Lower leg skin (tissue), 4 donors: ENCODE results near the gene DYNC2H1. TPM values are rescaled to one million over a fixed set of nuclear protein-coding genes. Genes with fewer than 3 reads are reported as not detected.

Experiments used
- DNase-seq, 2 donors: peaks; one replicate each; pipeline ENCODE4 v3.0.0-alpha.2; 2019; ENCODE audit warnings: low spot score in 2 of 2
- H3K4me3 ChIP-seq: fragments of 200-600 bp; sonication (generic); 2 replicates; pipeline ENCODE4 v1.5.1; 2017; ENCODE audit warnings: mild to moderate bottlenecking, low read depth; ENCODE audit not compliant: poor library complexity, severe bottlenecking
- CTCF ChIP-seq, 3 donors: fragments of 450-650 bp; IDR thresholded peaks; one replicate each; pipeline ENCODE4 v1.5.1; 2016; ENCODE audit warnings: antibody characterized with exemption in 3 of 3, mild to moderate bottlenecking in 3 of 3, moderate library complexity in 2 of 3
- POLR2A ChIP-seq, 2 donors: fragments of 450-650 bp; IDR thresholded peaks; one replicate each; pipeline ENCODE4 v1.6.1; 2016 to 2017; ENCODE audit warnings: antibody characterized with exemption in 2 of 2, mild to moderate bottlenecking in 1 of 2, moderate library complexity in 1 of 2
- WGBS, 2 donors: methylation state at CpG; one replicate each; pipeline ENCODE4 v1.1.5; 2018; 5-methylcytosine and 5-hydroxymethylcytosine counted together
- intact Hi-C: fragments of 100-400 bp; cut with DNase I; formaldehyde crosslinking; loops from one replicate; pipeline ENCODE4 v1.15.0; 2023; ENCODE audit warnings: low total_unique reads
- total RNA-seq, 4 donors: library from RNA; depleted of rRNA; stranded (reverse); fragments of >200 nt; gene quantifications; one replicate each; pipeline ENCODE4 v1.1.0, GENCODE V29; 2016

DYNC2H1 gene
- total RNA-seq, 4 donors from 2014 or later, result 8.9 to 25.8 (median 13.8) TPM

DNA sequence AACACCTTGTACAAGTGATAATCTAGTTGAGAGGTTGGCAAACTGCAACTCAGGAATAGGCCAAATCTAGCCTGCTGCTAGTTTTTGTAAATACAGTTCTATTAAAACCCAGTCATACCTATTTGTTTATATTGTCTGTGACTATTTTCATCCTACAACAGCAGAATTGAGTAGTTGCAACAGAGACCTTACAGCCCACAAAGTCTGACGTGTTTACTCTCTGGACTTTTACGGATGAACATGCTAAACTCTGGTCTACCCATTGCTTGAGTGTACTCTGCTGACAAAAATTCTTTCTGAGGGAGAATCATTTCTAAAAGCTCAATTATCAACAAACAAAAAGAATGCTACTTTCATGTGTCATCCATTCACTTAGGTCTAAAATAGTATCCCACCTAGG, 287.0 kb downstream of the DYNC2H1 start:
- 94 to 97% methylated on average over 2 of the region's 2 CpGs for WGBS, 2 donors
- DNase-seq, result no peak
- TF ChIP-seq CTCF (IDR thresholded peaks at IDR 0.05), result no peak
- no peak for TF ChIP-seq POLR2A (IDR thresholded peaks at IDR 0.05)
- H3K4me3 ChIP-seq, result no peak overlapping the region
- intact Hi-C loops, result no loop called here

GRCh38 chr11:103397369-103397768, 288.1 kb downstream of the DYNC2H1 start:
- 44 to 63% methylated on average over 2 of the region's 2 CpGs for WGBS, 2 donors
- DNase-seq, result no peak
- H3K4me3 ChIP-seq, result no peak overlapping the region
- TF ChIP-seq CTCF (IDR thresholded peaks at IDR 0.05), result no peak
- no peak for TF ChIP-seq POLR2A (IDR thresholded peaks at IDR 0.05)
- intact Hi-C loops, result no loop called here

DNA sequence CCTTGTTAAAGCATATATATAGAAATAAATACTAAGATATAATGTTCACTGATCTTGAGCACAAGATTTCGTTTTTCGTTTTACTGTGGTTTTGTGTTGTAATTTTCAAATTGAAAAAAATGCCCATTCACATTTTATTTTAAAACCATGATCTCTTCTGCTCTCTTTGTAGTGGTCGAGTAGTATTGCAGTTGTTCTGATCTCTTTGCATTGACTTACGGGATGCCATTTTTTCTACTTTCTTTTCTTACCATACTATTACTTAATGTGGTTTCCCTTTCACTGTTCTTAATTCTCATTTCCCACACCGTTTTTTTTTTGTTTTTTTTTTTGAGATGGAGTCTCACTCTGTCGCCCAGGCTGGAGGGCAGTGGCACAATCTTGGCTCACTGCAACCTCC, 289.6 kb downstream of the DYNC2H1 start:
- intact Hi-C loops, result no loop called here
- H3K4me3 ChIP-seq, result no peak overlapping the region
- DNase-seq, result no peak
- 83 to 85% methylated on average over 6 of the region's 6 CpGs for WGBS, 2 donors
- no peak for TF ChIP-seq CTCF (IDR thresholded peaks at IDR 0.05)
- no peak for TF ChIP-seq POLR2A (IDR thresholded peaks at IDR 0.05)

DNA sequence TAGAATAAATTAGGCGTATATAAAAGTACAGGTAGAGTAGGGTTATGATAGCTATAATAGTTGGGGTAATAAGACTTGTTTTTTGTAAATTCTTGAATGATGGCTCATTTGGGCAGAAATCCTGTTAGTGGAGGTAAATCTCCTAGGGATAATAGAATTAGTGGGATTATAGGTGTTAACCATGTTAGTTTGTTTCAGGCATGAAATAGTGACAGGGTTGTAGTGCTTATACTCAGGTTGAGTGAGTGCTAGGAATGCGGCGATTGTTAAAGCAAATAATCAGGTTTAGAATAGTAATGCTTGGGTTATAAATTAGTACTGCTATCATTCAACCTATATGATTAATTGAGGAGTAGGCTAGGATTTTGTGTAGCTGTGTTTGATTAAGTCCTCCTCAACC, 297.1 kb downstream of the DYNC2H1 start:
- no peak overlapping the region for H3K4me3 ChIP-seq
- TF ChIP-seq POLR2A (IDR thresholded peaks at IDR 0.05) (no peak), CTCF (IDR thresholded peaks at IDR 0.05) (no peak)
- DNase-seq, result no peak
- intact Hi-C loops, result no loop called here
- WGBS, 2 donors, result 92 to 93% methylated on average over 3 of the region's 3 CpGs

GRCh38 chr11:103407641-103408040, 298.4 kb downstream of the DYNC2H1 start:
- DNase-seq, result no peak
- WGBS, 2 donors, result 90 to 95% methylated on average over 2 of the region's 2 CpGs
- TF ChIP-seq POLR2A (IDR thresholded peaks at IDR 0.05) (no peak), CTCF (IDR thresholded peaks at IDR 0.05) (no peak)
- intact Hi-C loops, result no loop called here
- H3K4me3 ChIP-seq, result no peak overlapping the region

- TF ChIP-seq CTCF (IDR thresholded peaks at IDR 0.05), result no peak
- no peak for TF ChIP-seq POLR2A (IDR thresholded peaks at IDR 0.05)
- H3K4me3 ChIP-seq, result no peak overlapping the region
- intact Hi-C loops, result no loop called here
- 68 to 83% methylated on average over 1 of the region's 1 CpG for WGBS, 2 donors
- no peak for DNase-seq
These were observed 304.2 kb downstream of the DYNC2H1 start for GRCh38 chr11:103413266-103413888.
